B cell (primary cell): ENCODE measurements around the gene TMEM9.

Experiments
- EZH2 ChIP-seq: IDR thresholded peaks from 2 replicates; pipeline ENCODE4 v1.6.1; 2012; ENCODE audit warnings: borderline replicate concordance, low read depth, mild to moderate bottlenecking, moderate library complexity, low read length; ENCODE audit not compliant: insufficient read depth, poor library complexity, severe bottlenecking
- TF ChIP-seq, protein P1 (sequence below): fragments of 200-600 bp; IDR thresholded peaks from one replicate; pipeline ENCODE4 v1.8.0; 2022; ENCODE audit warnings: antibody characterized with exemption, mild to moderate bottlenecking

DNA sequence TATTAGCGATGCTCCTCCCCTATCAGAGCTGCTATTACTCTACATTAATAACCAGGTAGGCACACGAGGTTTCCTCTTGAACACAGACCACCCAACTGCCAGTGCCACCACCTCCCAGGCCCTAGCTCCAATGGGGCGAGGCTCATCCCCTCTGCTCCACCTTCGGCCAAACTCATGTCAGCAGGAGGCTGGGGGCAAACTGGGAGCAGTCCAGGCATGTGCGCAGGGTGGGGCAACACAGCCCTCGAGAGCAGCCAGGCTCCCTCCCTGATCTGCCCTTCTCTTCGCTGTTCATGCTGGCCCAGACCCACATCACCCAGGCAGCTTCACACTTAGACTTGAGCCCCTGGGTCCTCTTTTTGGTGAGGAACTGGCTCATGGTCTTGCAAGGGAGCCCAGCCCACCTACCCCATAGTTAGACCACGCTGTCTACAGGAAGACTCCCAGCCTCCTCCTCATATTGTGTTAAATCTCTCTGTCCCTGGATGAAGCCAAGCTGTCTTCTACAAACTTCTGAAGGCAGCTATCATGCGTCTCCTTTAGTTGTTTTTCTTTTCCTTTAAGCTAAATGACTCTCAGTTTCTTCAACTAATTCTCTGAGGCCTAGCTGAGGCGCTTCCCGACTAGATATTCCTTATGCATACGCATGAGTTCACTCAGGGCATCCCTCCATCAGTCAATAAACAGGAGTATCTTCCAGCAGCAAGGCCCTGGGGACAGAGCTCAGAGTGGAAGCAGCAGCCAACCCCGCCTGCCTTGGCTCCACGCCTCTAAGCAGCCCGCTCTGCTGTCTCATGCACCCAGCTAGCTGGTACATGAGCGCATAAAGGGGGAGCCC is 12.0 kb downstream of the TMEM9 start:
- TF ChIP-seq, protein P1, sequence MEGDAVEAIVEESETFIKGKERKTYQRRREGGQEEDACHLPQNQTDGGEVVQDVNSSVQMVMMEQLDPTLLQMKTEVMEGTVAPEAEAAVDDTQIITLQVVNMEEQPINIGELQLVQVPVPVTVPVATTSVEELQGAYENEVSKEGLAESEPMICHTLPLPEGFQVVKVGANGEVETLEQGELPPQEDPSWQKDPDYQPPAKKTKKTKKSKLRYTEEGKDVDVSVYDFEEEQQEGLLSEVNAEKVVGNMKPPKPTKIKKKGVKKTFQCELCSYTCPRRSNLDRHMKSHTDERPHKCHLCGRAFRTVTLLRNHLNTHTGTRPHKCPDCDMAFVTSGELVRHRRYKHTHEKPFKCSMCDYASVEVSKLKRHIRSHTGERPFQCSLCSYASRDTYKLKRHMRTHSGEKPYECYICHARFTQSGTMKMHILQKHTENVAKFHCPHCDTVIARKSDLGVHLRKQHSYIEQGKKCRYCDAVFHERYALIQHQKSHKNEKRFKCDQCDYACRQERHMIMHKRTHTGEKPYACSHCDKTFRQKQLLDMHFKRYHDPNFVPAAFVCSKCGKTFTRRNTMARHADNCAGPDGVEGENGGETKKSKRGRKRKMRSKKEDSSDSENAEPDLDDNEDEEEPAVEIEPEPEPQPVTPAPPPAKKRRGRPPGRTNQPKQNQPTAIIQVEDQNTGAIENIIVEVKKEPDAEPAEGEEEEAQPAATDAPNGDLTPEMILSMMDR = no peak
- no peak for TF ChIP-seq EZH2
